ELF-1 (cell line): ENCODE data around the gene TMEM129.

ENCODE experiments used
- DNase-seq: peaks from one replicate; pipeline ENCODE4 v3.0.0-alpha.2; 2016; ENCODE audit warnings: low read depth, low spot score

The TMEM129 gene

DNA sequence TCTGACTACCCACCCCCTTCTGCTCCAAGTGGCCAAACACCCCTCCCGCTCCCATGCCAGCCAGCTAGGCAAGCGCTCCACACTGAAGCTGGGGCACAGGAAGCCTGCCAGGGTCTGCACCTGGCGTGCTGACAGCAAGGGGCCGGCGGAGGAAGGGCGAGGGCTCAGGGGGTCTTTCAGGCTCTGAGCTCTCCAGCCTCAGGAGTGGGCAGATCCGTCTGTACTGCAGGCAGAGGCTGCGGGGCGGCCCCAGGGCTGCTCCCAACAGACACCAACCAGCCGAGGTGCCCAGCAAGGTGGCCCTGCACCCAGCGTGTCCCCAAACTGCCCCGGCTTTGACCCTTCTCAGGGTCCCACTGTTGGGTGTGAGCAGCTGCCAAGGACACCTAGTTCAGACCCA, 51.9 kb downstream of the TMEM129 start:
- DNase-seq, result no peak

DNA sequence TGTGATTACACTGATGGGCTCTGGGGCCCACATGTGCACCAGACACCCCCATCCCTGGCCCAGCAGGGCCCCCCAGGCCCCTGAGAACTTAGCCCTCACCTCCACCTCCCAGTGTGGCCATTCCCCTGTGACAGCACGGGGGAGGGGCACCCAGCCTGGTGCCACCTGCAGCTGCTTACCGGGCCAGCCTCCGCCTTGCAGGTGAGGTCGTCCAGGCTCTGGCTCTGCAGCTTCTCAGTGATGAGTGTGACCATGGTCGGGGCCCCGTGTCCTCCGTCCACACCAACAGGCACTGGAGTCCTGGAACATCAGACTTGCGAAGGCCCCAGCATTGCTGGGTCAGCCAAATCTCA, 52.7 kb downstream of the TMEM129 start:
- no peak for DNase-seq

DNA sequence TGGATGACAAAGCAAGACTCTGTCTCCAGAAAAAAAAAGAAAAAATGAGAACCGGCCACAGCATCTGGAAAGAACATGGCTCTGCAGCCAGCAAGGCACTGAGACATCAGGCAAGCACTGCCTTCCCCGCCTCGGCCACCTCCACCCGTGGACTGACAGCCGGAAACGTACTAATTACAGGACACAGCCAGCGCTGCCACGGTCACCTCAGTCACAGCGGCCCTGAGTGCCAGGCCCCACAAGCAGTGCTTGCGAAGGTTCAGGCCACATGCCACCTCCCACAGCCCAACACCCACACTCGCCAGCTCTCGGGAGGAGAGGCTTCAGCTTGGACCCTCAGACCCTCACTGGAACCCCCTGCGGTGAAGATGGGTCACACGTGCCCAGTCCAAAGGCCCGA, 53.9 kb downstream of the TMEM129 start:
- DNase-seq, result no peak

DNA sequence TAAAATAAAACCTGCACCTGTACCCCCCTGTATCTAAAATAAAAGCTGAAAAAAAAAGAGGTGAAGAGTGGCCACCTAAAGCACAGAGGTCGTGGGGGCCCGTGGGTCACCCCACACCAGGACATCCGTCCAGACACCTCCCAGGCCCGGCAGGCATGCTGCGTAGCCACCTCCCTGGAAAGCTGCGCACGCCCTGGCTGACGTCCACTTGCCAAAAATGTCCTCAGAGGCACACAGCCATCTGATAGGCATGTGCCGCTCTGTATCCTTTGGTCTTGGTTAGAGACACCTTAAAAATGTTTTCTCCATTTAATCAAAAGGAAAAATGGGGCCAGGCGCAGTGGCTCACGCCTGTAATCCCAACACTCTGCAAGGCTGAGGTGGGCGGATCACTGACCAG, 54.7 kb downstream of the TMEM129 start:
- no peak for DNase-seq
